Effector memory CD4-positive, alpha-beta T cell (primary cell): ENCODE results near the gene SLC41A3.

Experiments used
- DNase-seq, 3 donors: peaks; one replicate each; pipeline ENCODE4 v3.0.0-alpha.2; 2020
- H3K27ac ChIP-seq: 2 replicates; pipeline ENCODE4 v1.7.0; 2013; ENCODE audit warnings: mild to moderate bottlenecking, low read length, moderate library complexity; ENCODE audit not compliant: insufficient read depth, poor library complexity, severe bottlenecking
- H3K27me3 ChIP-seq: replicated peaks from 2 replicates; pipeline ENCODE4 v1.7.0; 2013; ENCODE audit warnings: mild to moderate bottlenecking, low read length; ENCODE audit not compliant: insufficient read depth, control insufficient read depth, poor library complexity, severe bottlenecking
- H3K36me3 ChIP-seq: 2 replicates; pipeline ENCODE4 v1.7.0; 2013; ENCODE audit warnings: mild to moderate bottlenecking, low read length, moderate library complexity; ENCODE audit not compliant: control insufficient read depth, insufficient read depth
- H3K4me1 ChIP-seq: 2 replicates; pipeline ENCODE4 v1.7.0; 2013; ENCODE audit warnings: low read length, mild to moderate bottlenecking; ENCODE audit not compliant: control insufficient read depth, insufficient read depth, poor library complexity, severe bottlenecking
- H3K4me3 ChIP-seq: 2 replicates; pipeline ENCODE4 v1.7.0; 2013; ENCODE audit warnings: low read length, low read depth, mild to moderate bottlenecking; ENCODE audit not compliant: insufficient read depth, poor library complexity, severe bottlenecking
- H3K9me3 ChIP-seq: 2 replicates; pipeline ENCODE4 v1.7.0; 2013; ENCODE audit warnings: mild to moderate bottlenecking, low read length, moderate library complexity; ENCODE audit not compliant: control insufficient read depth

Gene SLC41A3

DNA sequence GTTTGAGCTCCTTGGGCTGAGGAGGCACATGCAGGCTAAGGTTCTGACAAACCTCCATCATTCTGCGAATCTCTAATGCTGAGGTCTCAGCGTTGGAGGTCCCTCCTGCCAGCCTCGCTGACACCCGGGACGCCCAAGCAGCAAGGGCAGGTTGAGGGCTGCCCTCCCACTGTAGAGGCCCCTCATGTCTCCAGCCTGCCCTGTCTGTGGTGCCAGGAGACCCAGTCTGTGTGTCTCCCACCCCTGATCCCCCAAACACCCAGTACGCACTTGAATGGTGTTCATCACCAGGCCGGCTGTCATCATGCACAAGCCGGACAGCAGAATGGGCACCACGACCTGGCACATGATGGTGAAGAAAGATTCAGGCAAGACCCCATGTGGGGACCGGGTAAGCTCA, 27.8 kb downstream of the SLC41A3 start:
- H3K27ac ChIP-seq: no peak overlapping the region
- no peaks in the 10 kb centered on the region for H3K9me3 ChIP-seq
- no peak for DNase-seq
- no peaks in the 10 kb centered on the region for H3K27me3 ChIP-seq
- H3K4me1 ChIP-seq: no peaks in the 10 kb centered on the region
- no peak overlapping the region for H3K4me3 ChIP-seq
- H3K36me3 ChIP-seq: peaks cover 4% of the 10 kb centered on the region

DNA sequence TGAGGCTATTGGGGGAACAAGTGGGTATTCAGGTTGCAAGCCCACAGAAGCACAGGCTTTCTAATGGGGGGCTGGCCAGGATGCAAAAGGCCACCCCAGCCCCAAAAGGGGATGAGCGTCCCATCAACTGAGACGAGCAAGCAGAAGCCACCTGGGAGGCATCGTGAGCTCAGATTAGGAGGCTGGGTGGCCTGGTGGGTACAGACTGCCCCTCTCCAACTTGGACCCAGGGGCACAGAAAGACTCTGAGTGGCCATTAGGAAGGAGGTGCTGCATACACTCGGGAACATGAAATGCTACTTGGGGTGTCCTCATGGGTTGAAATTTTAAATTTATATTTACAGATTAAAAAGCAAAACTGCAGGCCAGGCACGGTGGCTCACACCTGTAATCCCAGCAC, 29.1 kb downstream of the SLC41A3 start:
- peaks cover 4% of the 10 kb centered on the region for H3K36me3 ChIP-seq
- no peaks in the 10 kb centered on the region for H3K27me3 ChIP-seq
- no peak for DNase-seq
- no peaks in the 10 kb centered on the region for H3K4me1 ChIP-seq
- H3K4me3 ChIP-seq: no peak overlapping the region
- no peak overlapping the region for H3K27ac ChIP-seq
- no peaks in the 10 kb centered on the region for H3K9me3 ChIP-seq

GRCh38 chr3:126053949-126054569, 29.9 kb downstream of the SLC41A3 start:
- Histone ChIP-seq H3K36me3 (peaks cover 4% of the 10 kb centered on the region), H3K4me1 (no peaks in the 10 kb centered on the region), H3K9me3 (no peaks in the 10 kb centered on the region), H3K27me3 (no peaks in the 10 kb centered on the region), H3K27ac (no peak overlapping the region), H3K4me3 (no peak overlapping the region)
- no peak for DNase-seq

GRCh38 chr3:126053513-126053912, 30.4 kb downstream of the SLC41A3 start:
- H3K36me3 ChIP-seq: peaks cover 4% of the 10 kb centered on the region
- no peaks in the 10 kb centered on the region for H3K9me3 ChIP-seq
- H3K4me3 ChIP-seq: no peak overlapping the region
- no peak overlapping the region for H3K27ac ChIP-seq
- DNase-seq: no peak
- H3K27me3 ChIP-seq: no peaks in the 10 kb centered on the region
- H3K4me1 ChIP-seq: no peaks in the 10 kb centered on the region

- Histone ChIP-seq H3K9me3 (no peaks in the 10 kb centered on the region), H3K27ac (no peak overlapping the region), H3K4me1 (no peaks in the 10 kb centered on the region), H3K4me3 (no peak overlapping the region), H3K27me3 (no peaks in the 10 kb centered on the region), H3K36me3 (peaks cover 4% of the 10 kb centered on the region)
- DNase-seq: no peak
Observed at GRCh38 chr3:126052196-126053058, 31.5 kb downstream of the SLC41A3 start.

GRCh38 chr3:126051741-126052140, 32.2 kb downstream of the SLC41A3 start:
- Histone ChIP-seq H3K27me3 (no peaks in the 10 kb centered on the region), H3K36me3 (peaks cover 4% of the 10 kb centered on the region), H3K27ac (no peak overlapping the region), H3K4me3 (no peak overlapping the region), H3K9me3 (no peaks in the 10 kb centered on the region), H3K4me1 (no peaks in the 10 kb centered on the region)
- DNase-seq: no peak

DNA sequence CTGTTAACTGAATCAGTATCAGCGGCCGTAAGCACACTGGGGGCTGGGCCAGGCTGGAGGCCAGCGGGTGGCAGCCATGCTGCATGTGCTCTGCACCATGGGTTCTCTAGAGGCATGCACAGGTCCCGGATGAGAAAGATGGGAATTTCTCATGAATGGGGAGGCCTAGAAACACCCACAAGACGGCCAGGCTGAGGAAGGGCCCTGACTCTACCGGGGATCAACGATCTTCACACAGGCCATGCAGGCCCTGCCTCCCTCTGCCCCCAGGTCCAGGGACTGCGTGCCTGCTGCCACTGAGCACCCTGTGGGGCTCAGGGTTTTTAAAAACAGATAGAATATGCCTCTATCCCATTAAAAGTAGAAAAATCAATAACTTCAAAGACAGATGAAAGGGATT, 32.7 kb downstream of the SLC41A3 start:
- peaks cover 4% of the 10 kb centered on the region for H3K36me3 ChIP-seq
- no peak overlapping the region for H3K4me3 ChIP-seq
- H3K27me3 ChIP-seq: no peaks in the 10 kb centered on the region
- H3K27ac ChIP-seq: no peak overlapping the region
- no peaks in the 10 kb centered on the region for H3K4me1 ChIP-seq
- no peaks in the 10 kb centered on the region for H3K9me3 ChIP-seq
- DNase-seq: no peak

DNA sequence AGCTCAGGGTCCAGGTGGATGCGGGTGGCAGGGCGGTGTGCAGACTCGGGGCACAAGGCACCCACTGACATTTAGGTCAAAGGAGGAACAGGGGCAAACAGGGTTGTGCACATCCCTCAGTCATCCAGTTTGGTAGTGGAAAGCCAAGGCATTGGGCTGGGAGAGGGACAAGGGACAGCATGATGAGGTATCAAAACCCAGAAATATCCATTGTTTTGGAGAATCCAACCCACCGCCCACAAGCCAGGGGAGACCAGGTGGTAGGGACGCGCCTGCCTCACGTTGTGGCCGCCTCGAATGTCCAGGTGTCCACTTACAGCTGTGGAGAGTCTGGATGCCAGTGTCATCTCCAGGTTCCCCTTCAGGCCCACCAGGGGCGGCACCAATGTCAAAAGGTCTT, 33.3 kb downstream of the SLC41A3 start:
- no peaks in the 10 kb centered on the region for H3K9me3 ChIP-seq
- H3K4me3 ChIP-seq: no peak overlapping the region
- H3K36me3 ChIP-seq: peaks cover under 1% of the 10 kb centered on the region
- no peaks in the 10 kb centered on the region for H3K4me1 ChIP-seq
- H3K27ac ChIP-seq: no peak overlapping the region
- no peaks in the 10 kb centered on the region for H3K27me3 ChIP-seq
- DNase-seq: no peak

DNA sequence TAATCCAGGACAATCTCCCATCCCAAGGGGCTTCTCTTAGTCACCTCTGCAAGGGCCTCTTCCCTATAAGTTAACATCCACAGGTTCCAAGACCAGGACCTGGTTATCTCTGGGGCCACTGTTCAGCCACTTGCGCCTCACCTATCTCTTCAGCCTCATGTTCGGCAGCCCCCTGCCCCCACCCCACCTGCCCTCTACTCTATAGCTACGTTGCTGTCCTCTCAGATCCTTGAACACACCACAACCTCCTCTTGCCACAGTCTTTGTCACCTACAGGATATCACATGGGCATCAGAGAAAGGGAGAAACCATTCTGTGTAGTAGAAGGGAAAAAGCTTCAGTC, 33.9 kb downstream of the SLC41A3 start:
- Histone ChIP-seq H3K27ac (no peak overlapping the region), H3K27me3 (no peaks in the 10 kb centered on the region), H3K4me3 (no peak overlapping the region), H3K9me3 (no peaks in the 10 kb centered on the region), H3K4me1 (no peaks in the 10 kb centered on the region), H3K36me3 (no peaks in the 10 kb centered on the region)
- DNase-seq: no peak

DNA sequence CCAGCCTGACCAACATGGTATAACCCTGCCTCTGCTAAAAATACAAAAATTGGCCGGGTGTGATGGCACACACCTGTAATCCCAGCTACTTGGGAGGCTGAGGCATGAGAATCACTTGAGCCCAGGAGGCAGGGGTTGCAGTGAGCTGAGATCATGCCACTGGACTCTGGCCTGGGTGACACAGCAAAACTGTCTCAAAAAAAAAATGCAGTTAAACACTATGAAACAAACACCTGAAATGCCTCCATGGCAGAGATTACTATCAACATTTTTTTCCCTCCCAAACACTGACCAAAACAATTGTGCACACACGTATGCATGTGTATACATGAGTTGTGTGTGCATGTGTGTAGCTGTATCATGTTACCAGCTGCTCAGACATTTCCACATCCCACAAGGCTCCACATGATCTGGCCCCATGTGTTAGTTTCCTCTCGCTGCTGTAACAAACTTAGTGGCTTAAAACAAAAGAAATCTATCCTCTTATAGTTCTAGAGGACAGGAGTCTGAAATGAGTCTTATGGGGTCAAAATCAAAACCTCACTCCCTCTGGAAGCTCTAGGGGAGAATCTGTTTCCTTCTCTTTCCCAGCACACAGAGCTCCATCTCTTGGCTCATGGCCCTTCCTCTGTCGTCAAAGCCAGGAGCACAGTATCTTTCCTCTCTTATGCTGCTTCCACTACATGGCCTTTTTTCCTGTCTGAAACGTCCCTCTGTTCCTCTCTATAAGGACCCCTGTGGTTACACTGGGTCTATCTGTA, 34.5 kb downstream of the SLC41A3 start:
- no peaks in the 10 kb centered on the region for H3K36me3 ChIP-seq
- H3K4me1 ChIP-seq: no peaks in the 10 kb centered on the region
- H3K27ac ChIP-seq: no peak overlapping the region
- H3K4me3 ChIP-seq: no peak overlapping the region
- DNase-seq: no peak
- H3K27me3 ChIP-seq: no peaks in the 10 kb centered on the region
- H3K9me3 ChIP-seq: no peaks in the 10 kb centered on the region
